ENCODE measurements around the gene DOCK6. TPM values are rescaled to one million over a fixed set of nuclear protein-coding genes. Genes with fewer than 3 reads are reported as not detected.
A peak's percentile ranks its signal among the peaks of the same experiment; 100 is the strongest.

The DOCK6 gene, protein sequence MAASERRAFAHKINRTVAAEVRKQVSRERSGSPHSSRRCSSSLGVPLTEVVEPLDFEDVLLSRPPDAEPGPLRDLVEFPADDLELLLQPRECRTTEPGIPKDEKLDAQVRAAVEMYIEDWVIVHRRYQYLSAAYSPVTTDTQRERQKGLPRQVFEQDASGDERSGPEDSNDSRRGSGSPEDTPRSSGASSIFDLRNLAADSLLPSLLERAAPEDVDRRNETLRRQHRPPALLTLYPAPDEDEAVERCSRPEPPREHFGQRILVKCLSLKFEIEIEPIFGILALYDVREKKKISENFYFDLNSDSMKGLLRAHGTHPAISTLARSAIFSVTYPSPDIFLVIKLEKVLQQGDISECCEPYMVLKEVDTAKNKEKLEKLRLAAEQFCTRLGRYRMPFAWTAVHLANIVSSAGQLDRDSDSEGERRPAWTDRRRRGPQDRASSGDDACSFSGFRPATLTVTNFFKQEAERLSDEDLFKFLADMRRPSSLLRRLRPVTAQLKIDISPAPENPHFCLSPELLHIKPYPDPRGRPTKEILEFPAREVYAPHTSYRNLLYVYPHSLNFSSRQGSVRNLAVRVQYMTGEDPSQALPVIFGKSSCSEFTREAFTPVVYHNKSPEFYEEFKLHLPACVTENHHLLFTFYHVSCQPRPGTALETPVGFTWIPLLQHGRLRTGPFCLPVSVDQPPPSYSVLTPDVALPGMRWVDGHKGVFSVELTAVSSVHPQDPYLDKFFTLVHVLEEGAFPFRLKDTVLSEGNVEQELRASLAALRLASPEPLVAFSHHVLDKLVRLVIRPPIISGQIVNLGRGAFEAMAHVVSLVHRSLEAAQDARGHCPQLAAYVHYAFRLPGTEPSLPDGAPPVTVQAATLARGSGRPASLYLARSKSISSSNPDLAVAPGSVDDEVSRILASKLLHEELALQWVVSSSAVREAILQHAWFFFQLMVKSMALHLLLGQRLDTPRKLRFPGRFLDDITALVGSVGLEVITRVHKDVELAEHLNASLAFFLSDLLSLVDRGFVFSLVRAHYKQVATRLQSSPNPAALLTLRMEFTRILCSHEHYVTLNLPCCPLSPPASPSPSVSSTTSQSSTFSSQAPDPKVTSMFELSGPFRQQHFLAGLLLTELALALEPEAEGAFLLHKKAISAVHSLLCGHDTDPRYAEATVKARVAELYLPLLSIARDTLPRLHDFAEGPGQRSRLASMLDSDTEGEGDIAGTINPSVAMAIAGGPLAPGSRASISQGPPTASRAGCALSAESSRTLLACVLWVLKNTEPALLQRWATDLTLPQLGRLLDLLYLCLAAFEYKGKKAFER (N-terminal part only)
- total RNA-seq (2016; rRNA removed; fragmentation: Illumina TruSeq; extraction: Trizol) (4.1 and 5.4 TPM in 2 replicates), polyA plus RNA-seq (2011; rRNA removed) (38.1 and 46.6 TPM in 2 replicates), polyA minus RNA-seq (2011; rRNA and poly(A)+ RNA removed; ENCODE audit: low replicate concordance) (8.5 and 93.0 TPM in 2 replicates), Bru-seq, nascent RNA (percentile 45 among the genes with signal in this experiment), BruChase-seq, experiment 1, labeled RNA remaining after a 6-hour chase (percentile 58 among the genes with signal in this experiment), BruChase-seq, experiment 2, labeled RNA remaining after a 2-hour chase (percentile 49 among the genes with signal in this experiment)
- 4.1 and 5.4 TPM in 2 replicates for total RNA-seq (2016; cell fraction: cytosol; rRNA removed; fragmentation: Illumina TruSeq; extraction: Trizol; ENCODE audit: low read depth)
- total RNA-seq (2016; cell fraction: insoluble cytoplasmic fraction; rRNA removed; fragmentation: Illumina TruSeq; extraction: Trizol), result 3.1 and 3.4 TPM in 2 replicates
- total RNA-seq (2016; cell fraction: membrane; rRNA removed; fragmentation: Illumina TruSeq; extraction: Trizol), result 3.4 and 4.4 TPM in 2 replicates
- 5.8 and 8.9 TPM in 2 replicates for total RNA-seq (2016; cell fraction: nucleus; rRNA removed; fragmentation: Illumina TruSeq; extraction: Trizol)
- polyA plus RNA-seq (2011; cell fraction: cytosol; rRNA removed), result 15.5 and 23.3 TPM in 2 replicates
- 209 and 275 TPM in 2 replicates for polyA plus RNA-seq (2011; cell fraction: nucleus; rRNA removed)
- 28.7 and 32.5 TPM in 2 replicates for polyA plus RNA-seq (2012)
- 1.4 and 1.7 TPM in 2 replicates for polyA plus RNA-seq (2016; cell fraction: cytosol; fragmentation: Illumina TruSeq; extraction: Trizol; ENCODE audit: low read depth)
- 5.4 and 9.2 TPM in 2 replicates for polyA plus RNA-seq (2016; cell fraction: insoluble cytoplasmic fraction; fragmentation: Illumina TruSeq; extraction: Trizol; ENCODE audit: low read depth)
- polyA plus RNA-seq (2016; cell fraction: membrane; fragmentation: Illumina TruSeq; extraction: Trizol; ENCODE audit: low read depth), result 3.5 and 3.9 TPM in 2 replicates
- 29.0 and 30.8 TPM in 2 replicates for polyA plus RNA-seq (2016; cell fraction: nucleus; fragmentation: Illumina TruSeq; extraction: Trizol; ENCODE audit: insufficient read depth, low read depth)
- 27.5 and 35.8 TPM in 2 replicates for polyA minus RNA-seq (2011; cell fraction: cytosol; rRNA and poly(A)+ RNA removed)
- 45.7 and 50.6 TPM in 2 replicates for polyA minus RNA-seq (2011; cell fraction: nucleus; rRNA and poly(A)+ RNA removed)
- long read RNA-seq, experiment 1, partial matches to known transcripts, result 4 of 6 reads
- long read RNA-seq, experiment 1, other reads (novel, unspliced or antisense), result 2 of 6 reads
- long read RNA-seq, experiment 2, partial matches to known transcripts, result 10 of 33 reads
- long read RNA-seq, experiment 2, other reads (novel, unspliced or antisense), result 21 of 33 reads

DNA sequence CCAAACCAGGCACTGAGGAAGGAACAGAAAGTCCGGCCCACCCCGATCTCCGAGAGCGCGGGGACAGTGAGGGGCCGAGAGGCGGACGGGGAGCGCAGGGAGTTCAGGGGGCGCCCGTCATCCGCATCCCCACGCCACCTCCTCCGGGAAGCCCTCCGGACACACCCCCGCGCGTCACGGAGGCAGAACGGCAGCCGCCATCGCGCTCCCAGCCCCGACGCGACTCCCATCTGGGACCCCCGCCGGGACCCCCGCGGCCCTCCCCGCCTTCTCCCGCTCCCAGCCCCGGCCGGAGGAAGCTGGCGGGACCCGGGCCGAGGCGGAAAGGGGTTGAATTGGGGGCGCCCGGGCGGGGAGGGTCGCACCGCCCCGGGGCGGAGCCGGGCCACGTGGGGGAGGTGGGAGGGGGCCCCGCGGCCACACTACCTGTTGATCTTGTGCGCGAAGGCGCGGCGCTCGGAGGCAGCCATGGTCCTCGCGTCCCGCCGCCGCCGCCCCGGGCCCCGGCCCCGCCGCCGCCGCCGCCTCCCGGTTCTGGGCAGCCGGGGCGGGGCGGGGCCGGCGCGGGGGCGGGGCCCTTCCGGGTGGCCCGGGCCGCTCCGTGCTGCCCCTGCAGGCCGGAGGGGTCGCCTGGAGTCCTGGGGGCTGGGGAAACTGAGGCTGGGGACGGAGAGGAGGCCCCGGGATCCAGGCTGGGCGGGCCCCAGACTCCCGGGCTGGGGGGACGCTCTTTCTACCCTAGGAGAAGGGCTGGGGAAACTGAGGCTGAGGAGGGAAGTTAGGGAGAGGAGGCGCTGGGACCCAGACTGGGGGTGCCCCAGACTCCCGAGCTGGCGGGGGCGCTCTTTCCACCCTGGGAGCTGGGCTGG is at the start of gene DOCK6:
TSS of gene DOCK6 (minus strand) at position 554 of the 869 bp plus-strand sequence. CDS start at position 470, 84 bp downstream.
- WGBS (ENCODE audit: low lambda C conversion rate), result 5% methylated on average over 19 of the region's 91 CpGs
- no peaks in the 10 kb centered on the region for H3K27me3 ChIP-seq (ENCODE audit: control insufficient read depth in 1 of 2, insufficient read depth in 2 of 2, low read length in 2 of 2)
- H3K4me2 ChIP-seq (ENCODE audit: low read depth, low read length), result peak within 1 kb of the TSS; percentile 86
- peak within 1 kb of the TSS; percentile 73 to 76 (median 76) for H3K4me3 ChIP-seq (replicated peaks in 1 of 3; ENCODE audit: insufficient read depth in 1 of 3, low read depth in 2 of 3, low read length in 3 of 3)
- ChIA-PET POLR2A (interaction anchor here (1.0 kb wide), 1 partner anchor 26 kb away, joined by 3 read pairs; no protein-coding TSS in a partner anchor), CTCF (ENCODE audit: low intra/inter-chr PET ratio, low total read pairs) (no interaction called here)
- FAIRE-seq (no peak), ATAC-seq (no peak), DNase-seq (ENCODE audit: low spot score) (no peak)
- no peaks in the 10 kb centered on the region for H4K20me1 ChIP-seq (ENCODE audit: insufficient read depth, low read length)
- in situ Hi-C loops (cut with HindIII; ENCODE audit: extremely low pct_ligation_motif_present, low pct_unique_long_range_greater_than_20kb) (no loop called here), intact Hi-C loops (cut with micrococcal nuclease; ENCODE audit: unreplicated experiment) (no loop called here)
- no peak within 1 kb of the TSS for H3K27ac ChIP-seq (ENCODE audit: extremely low read length, insufficient read depth, low read length)
- no peaks in the 10 kb centered on the region for H3K36me3 ChIP-seq (replicated peaks in 1 of 2; ENCODE audit: control insufficient read depth in 1 of 2, insufficient read depth in 2 of 2, low read length in 2 of 2)
- BruUV-seq (replicated peaks), result no TSS peak
- H2AFZ ChIP-seq (ENCODE audit: low read length), result no peak within 1 kb of the TSS
- peaks cover 56% of the 10 kb centered on the region for H3K4me1 ChIP-seq (ENCODE audit: insufficient read depth, low read length)
- H3K79me2 ChIP-seq (ENCODE audit: insufficient read depth, low read length), result no peaks in the 10 kb centered on the region
- peak within 1 kb of the TSS; percentile 70 for H3K9ac ChIP-seq (ENCODE audit: insufficient read depth, low read depth, low read length)
- H3K9me3 ChIP-seq (ENCODE audit: low read length), result no peaks in the 10 kb centered on the region
- TF ChIP-seq ZNF546 (CRISPR knock-in tag; conservative IDR thresholded peaks at IDR 0.05) (0 out of 2 replicates have a peak, but pooled peaks have one; percentile 54), NRL (CRISPR knock-in tag; IDR thresholded peaks at IDR 0.05; ENCODE audit: borderline replicate concordance) (0 out of 2 replicates have a peak, but pooled peaks have one; percentile 35), ZFP36 (IDR thresholded peaks at IDR 0.05; ENCODE audit: borderline replicate concordance, low read depth, low read length, partially characterized antibody) (peak; percentile 94), ZBTB7A (CRISPR knock-in tag; IDR thresholded peaks at IDR 0.05) (0 out of 2 replicates have a peak, but pooled peaks have one; percentile 50), HNRNPLL (IDR thresholded peaks at IDR 0.05; ENCODE audit: low read depth, low read length, poor library complexity, severe bottlenecking) (no peak), ZBTB42 (CRISPR knock-in tag; IDR thresholded peaks at IDR 0.05) (0 out of 2 replicates have a peak, but pooled peaks have one; percentile 29)
- TF ChIP-seq, protein P1, sequence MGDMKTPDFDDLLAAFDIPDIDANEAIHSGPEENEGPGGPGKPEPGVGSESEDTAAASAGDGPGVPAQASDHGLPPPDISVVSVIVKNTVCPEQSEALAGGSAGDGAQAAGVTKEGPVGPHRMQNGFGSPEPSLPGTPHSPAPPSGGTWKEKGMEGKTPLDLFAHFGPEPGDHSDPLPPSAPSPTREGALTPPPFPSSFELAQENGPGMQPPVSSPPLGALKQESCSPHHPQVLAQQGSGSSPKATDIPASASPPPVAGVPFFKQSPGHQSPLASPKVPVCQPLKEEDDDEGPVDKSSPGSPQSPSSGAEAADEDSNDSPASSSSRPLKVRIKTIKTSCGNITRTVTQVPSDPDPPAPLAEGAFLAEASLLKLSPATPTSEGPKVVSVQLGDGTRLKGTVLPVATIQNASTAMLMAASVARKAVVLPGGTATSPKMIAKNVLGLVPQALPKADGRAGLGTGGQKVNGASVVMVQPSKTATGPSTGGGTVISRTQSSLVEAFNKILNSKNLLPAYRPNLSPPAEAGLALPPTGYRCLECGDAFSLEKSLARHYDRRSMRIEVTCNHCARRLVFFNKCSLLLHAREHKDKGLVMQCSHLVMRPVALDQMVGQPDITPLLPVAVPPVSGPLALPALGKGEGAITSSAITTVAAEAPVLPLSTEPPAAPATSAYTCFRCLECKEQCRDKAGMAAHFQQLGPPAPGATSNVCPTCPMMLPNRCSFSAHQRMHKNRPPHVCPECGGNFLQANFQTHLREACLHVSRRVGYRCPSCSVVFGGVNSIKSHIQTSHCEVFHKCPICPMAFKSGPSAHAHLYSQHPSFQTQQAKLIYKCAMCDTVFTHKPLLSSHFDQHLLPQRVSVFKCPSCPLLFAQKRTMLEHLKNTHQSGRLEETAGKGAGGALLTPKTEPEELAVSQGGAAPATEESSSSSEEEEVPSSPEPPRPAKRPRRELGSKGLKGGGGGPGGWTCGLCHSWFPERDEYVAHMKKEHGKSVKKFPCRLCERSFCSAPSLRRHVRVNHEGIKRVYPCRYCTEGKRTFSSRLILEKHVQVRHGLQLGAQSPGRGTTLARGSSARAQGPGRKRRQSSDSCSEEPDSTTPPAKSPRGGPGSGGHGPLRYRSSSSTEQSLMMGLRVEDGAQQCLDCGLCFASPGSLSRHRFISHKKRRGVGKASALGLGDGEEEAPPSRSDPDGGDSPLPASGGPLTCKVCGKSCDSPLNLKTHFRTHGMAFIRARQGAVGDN (CRISPR knock-in tag; IDR thresholded peaks at IDR 0.05), result peak; percentile 61

All from HepG2 (cell line).